ENCODE results near the gene SPTSSB. TPM values are rescaled to one million over a fixed set of nuclear protein-coding genes. Genes with fewer than 3 reads are reported as not detected.

Gene SPTSSB
- total RNA-seq, 1 donor from 2014 or later: 3.9 TPM

DNA sequence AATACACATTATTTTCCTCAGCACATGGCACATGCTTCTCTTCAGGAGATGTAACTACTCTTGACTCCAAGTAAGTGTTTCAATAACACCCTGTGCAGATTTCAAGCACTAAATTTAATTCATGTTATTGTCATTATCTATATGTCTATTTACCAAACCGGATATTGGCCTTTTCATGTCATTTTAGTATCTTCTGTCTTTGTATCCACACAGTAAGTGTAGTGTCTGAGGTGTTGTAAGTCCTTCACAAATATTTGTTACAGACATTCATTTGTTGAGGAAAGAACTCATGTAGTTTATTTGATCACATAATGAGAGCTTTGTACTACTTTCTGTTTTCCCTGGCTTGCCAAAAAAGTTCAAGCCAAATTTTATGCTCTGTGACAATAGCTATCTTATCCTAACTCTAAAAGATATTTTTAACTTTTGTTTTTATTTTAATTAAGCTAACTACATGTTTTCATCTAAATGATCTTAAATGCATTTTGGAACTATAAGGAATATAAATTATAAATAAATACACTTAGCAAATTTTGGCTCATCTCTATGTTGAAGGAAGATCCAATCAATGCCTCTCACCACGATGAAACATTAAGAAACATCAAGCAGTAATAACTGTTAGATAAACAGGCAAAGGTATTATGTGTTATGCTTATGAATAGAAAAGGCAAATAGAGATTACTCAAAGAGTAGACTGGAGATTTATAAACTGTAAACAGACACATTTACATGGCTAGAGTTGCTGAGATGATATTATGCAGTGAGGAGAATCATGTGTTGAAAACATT lies 48.3 kb downstream of the SPTSSB start:
- Histone ChIP-seq H3K36me3 (ENCODE audit: control insufficient read depth, insufficient read depth, low read length) (no peaks in the 10 kb centered on the region), H3K4me3 (ENCODE audit: low read depth, low read length) (no peak overlapping the region), H3K27me3 (ENCODE audit: control insufficient read depth, insufficient read depth, low read length) (no peaks in the 10 kb centered on the region)
- no peak for DNase-seq (ENCODE audit: low read depth)
- TF ChIP-seq, protein P1, sequence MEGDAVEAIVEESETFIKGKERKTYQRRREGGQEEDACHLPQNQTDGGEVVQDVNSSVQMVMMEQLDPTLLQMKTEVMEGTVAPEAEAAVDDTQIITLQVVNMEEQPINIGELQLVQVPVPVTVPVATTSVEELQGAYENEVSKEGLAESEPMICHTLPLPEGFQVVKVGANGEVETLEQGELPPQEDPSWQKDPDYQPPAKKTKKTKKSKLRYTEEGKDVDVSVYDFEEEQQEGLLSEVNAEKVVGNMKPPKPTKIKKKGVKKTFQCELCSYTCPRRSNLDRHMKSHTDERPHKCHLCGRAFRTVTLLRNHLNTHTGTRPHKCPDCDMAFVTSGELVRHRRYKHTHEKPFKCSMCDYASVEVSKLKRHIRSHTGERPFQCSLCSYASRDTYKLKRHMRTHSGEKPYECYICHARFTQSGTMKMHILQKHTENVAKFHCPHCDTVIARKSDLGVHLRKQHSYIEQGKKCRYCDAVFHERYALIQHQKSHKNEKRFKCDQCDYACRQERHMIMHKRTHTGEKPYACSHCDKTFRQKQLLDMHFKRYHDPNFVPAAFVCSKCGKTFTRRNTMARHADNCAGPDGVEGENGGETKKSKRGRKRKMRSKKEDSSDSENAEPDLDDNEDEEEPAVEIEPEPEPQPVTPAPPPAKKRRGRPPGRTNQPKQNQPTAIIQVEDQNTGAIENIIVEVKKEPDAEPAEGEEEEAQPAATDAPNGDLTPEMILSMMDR (IDR thresholded peaks at IDR 0.05; ENCODE audit: insufficient read depth, low read length, severe bottlenecking): no peak
- no peak for FAIRE-seq

DNA sequence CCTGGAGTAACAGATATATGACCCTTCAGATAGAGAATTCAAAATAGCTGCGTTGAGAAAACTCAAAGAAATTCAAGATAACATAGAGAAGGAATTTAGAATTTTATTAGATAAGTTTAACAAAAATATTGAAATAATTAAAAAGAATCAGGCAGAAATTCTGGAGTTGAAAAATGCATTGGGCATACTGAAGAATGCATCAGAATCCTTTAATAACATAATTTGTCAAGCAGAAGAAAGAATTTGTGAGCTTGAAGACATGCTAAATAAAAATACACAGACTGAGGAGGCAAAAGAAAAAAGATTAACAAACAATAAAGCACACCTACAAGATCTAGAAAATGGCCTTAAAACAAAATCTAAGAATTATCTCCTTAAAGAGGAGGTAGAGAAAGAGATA lies 50.5 kb downstream of the SPTSSB start:
- DNase-seq (ENCODE audit: low read depth) (no peak), FAIRE-seq (no peak)

DNA sequence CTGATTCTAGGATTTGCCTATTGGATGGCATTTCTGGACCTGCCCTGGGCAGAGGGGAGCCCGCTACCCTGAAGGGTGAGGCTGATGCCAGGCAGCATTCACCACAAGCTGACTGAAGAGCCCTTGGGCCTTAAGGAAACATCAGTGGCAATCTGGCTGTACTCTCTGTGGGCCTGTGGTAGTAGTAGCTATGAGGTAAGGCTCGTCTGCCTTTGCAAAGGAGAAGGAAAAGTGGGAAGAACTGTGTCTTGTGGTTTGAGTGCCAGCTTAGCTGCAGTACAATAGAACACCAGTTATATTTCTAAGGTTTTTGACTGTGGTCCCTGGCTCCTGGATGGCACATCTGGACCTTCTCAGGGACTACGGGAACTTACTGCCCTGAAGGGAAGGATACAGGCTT lies 51.5 kb downstream of the SPTSSB start:
- no peaks in the 10 kb centered on the region for H3K27me3 ChIP-seq (ENCODE audit: control insufficient read depth, insufficient read depth, low read length)
- DNase-seq (ENCODE audit: low read depth): no peak
- TF ChIP-seq, protein P1 (IDR thresholded peaks at IDR 0.05; ENCODE audit: insufficient read depth, low read length, severe bottlenecking): no peak
- no peaks in the 10 kb centered on the region for H3K36me3 ChIP-seq (ENCODE audit: control insufficient read depth, insufficient read depth, low read length)
- peak; percentile 73 for FAIRE-seq
- H3K4me3 ChIP-seq (ENCODE audit: low read depth, low read length): no peak overlapping the region

More for the DNA sequence above, 50.5 kb downstream of the SPTSSB start:
- Histone ChIP-seq H3K36me3 (ENCODE audit: control insufficient read depth, insufficient read depth, low read length) (no peaks in the 10 kb centered on the region), H3K4me3 (ENCODE audit: low read depth, low read length) (no peak overlapping the region), H3K27me3 (ENCODE audit: control insufficient read depth, insufficient read depth, low read length) (no peaks in the 10 kb centered on the region)
- TF ChIP-seq, protein P1 (IDR thresholded peaks at IDR 0.05; ENCODE audit: insufficient read depth, low read length, severe bottlenecking): no peak

DNA sequence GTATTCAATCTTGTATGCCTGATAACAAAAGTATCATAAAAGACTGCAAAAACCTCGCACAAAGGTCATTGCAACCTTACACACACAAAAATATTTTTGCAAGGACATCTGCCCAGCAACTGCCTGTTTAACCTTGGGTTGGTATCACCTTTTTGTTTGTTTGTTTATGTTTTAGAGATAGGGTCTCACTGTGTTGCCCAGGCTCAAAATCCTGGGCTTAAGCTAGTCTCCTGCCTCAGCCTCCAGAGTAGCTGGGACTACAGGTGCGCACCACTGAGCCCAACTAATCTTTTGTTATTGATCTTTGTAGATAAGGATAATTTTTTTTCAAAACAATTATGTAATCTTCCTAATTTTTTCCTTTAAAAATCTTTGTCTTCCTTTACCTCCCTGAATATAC lies 54.2 kb downstream of the SPTSSB start:
- DNase-seq (ENCODE audit: low read depth): no peak
- Histone ChIP-seq H3K36me3 (ENCODE audit: control insufficient read depth, insufficient read depth, low read length) (no peaks in the 10 kb centered on the region), H3K4me3 (ENCODE audit: low read depth, low read length) (no peak overlapping the region), H3K27me3 (ENCODE audit: control insufficient read depth, insufficient read depth, low read length) (no peaks in the 10 kb centered on the region)
- no peak for FAIRE-seq
- TF ChIP-seq, protein P1 (IDR thresholded peaks at IDR 0.05; ENCODE audit: insufficient read depth, low read length, severe bottlenecking): no peak

DNA sequence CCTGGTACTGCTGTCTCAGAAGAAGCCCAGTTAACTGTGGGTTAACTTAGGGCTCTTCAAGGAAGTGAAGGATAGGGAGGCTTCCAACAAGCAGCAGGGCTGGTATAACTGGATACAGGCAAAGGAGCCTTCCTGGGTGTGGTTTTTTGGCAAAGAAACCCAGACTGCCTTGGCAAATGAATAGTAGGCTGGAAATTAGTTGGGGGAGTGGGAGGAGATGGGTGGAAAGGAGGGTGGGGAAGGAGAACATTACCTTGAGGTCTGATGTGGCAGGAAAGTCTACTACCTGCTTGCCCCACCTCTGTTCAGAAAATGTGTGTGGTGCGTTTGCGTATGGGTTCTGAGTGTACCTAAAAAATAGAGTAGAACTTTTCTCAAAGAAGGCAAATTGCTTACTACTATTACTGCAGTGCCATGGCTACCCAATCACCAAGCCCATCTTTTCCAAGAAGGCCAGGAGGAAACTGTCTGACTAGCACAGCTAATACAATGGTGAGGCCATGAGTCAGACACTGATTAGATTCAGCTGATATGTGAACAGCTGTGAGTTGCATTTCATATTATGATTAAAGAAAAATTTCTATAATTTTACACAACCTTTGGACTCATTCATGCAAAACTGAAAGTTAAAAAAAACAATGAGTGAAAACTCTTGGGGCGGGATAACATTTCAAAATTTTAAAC lies 55.2 kb downstream of the SPTSSB start:
- DNase-seq (ENCODE audit: low read depth): peak; percentile 84
- TF ChIP-seq, protein P1 (IDR thresholded peaks at IDR 0.05; ENCODE audit: insufficient read depth, low read length, severe bottlenecking): no peak

More for the DNA sequence above, 55.2 kb downstream of the SPTSSB start:
- Histone ChIP-seq H3K36me3 (ENCODE audit: control insufficient read depth, insufficient read depth, low read length) (no peaks in the 10 kb centered on the region), H3K27me3 (ENCODE audit: control insufficient read depth, insufficient read depth, low read length) (no peaks in the 10 kb centered on the region), H3K4me3 (ENCODE audit: low read depth, low read length) (no peak overlapping the region)
- peak; percentile 66 for FAIRE-seq
